Neural cell (in vitro differentiated cells): ENCODE data around the gene CLEC2D. TPM values are rescaled to one million over a fixed set of nuclear protein-coding genes. Genes with fewer than 3 reads are reported as not detected.
"Not testable (repeated sequence)": the region's sequence is repeated elsewhere in the genome, so short reads cannot be mapped to it uniquely, and the experiment has no call there.

ENCODE experiments used
- H2AFZ ChIP-seq: fragments of 200-600, 300-800 bp; sonication (generic), shearing (Covaris generic); 2 replicates; pipeline ENCODE4 v1.6.0; 2014; ENCODE audit warnings: low read depth, mild to moderate bottlenecking, antibody characterized with exemption, low read length, moderate library complexity
- H3F3A ChIP-seq: fragments of 200-600 bp; shearing (Covaris generic); 2 replicates; pipeline ENCODE4 v1.6.1; 2016; ENCODE audit warnings: mild to moderate bottlenecking, moderate library complexity, mixed read lengths, antibody characterized with exemption, low read length; ENCODE audit not compliant: insufficient read depth, poor library complexity, severe bottlenecking
- H3K27ac ChIP-seq: fragments of 200-600, 300-800 bp; sonication (generic), shearing (Covaris generic); 2 replicates; pipeline ENCODE4 v1.5.1; 2014; ENCODE audit warnings: mild to moderate bottlenecking, low read length, moderate library complexity
- H3K27me3 ChIP-seq: fragments of 300-800, 200-600 bp; sonication (generic), shearing (Covaris generic); 2 replicates; pipeline ENCODE4 v1.6.0; 2014; ENCODE audit warnings: mild to moderate bottlenecking, low read depth, low read length, moderate library complexity; ENCODE audit not compliant: insufficient read depth
- H3K36me3 ChIP-seq: fragments of 300-800, 200-600 bp; sonication (generic), shearing (Covaris generic); 2 replicates; pipeline ENCODE4 v1.5.1; 2014; ENCODE audit warnings: mild to moderate bottlenecking, antibody characterized with exemption, low read length, moderate library complexity; ENCODE audit not compliant: insufficient read depth
- H3K4me2 ChIP-seq: fragments of 300-800, 200-600 bp; sonication (generic), shearing (Covaris generic); 2 replicates; pipeline ENCODE4 v1.6.0; 2014; ENCODE audit warnings: mild to moderate bottlenecking, low read length
- H3K4me3 ChIP-seq: fragments of 300-800, 200-600 bp; sonication (generic), shearing (Covaris generic); 2 replicates; pipeline ENCODE4 v1.5.1; 2014; ENCODE audit warnings: mild to moderate bottlenecking, low read length, moderate library complexity
- H3K79me2 ChIP-seq: fragments of 200-600 bp; shearing (Covaris generic); replicated peaks from 2 replicates; pipeline ENCODE4 v1.6.0; 2014; ENCODE audit warnings: mild to moderate bottlenecking, low read length, moderate library complexity; ENCODE audit not compliant: insufficient read depth
- H3K9ac ChIP-seq: fragments of 300-800, 200-600 bp; sonication (generic), shearing (Covaris generic); 2 replicates; pipeline ENCODE4 v1.6.1; 2016; ENCODE audit warnings: mild to moderate bottlenecking, low read length, mixed read lengths
- H3K9me2 ChIP-seq: fragments of 200-600 bp; shearing (Covaris generic); 2 replicates; pipeline ENCODE4 v1.6.1; 2016; ENCODE audit warnings: mild to moderate bottlenecking, low read length, mixed read lengths; ENCODE audit not compliant: insufficient read depth
- H3K9me3 ChIP-seq: fragments of 200-600, 300-800 bp; sonication (generic), shearing (Covaris generic); 2 replicates; pipeline ENCODE4 v1.6.1; 2016; ENCODE audit warnings: mild to moderate bottlenecking, mixed run types, low read length, moderate library complexity, mixed read lengths
- H4K20me1 ChIP-seq: fragments of 200-600 bp; shearing (Covaris generic); 2 replicates; pipeline ENCODE4 v1.6.1; 2016; ENCODE audit warnings: mild to moderate bottlenecking, mixed run types; ENCODE audit not compliant: insufficient read depth
- EP300 ChIP-seq: fragments of 450-650 bp; conservative IDR thresholded peaks from 2 replicates; pipeline ENCODE4 v1.6.1; 2014; ENCODE audit warnings: antibody characterized with exemption, mild to moderate bottlenecking, moderate library complexity; ENCODE audit not compliant: poor library complexity, severe bottlenecking
- EZH2 ChIP-seq: fragments of 200-600, 300-800 bp; shearing (Covaris generic), sonication (generic); IDR thresholded peaks from 2 replicates; pipeline ENCODE4 v1.6.1; 2014; ENCODE audit warnings: antibody characterized with exemption, low read length, borderline replicate concordance, mild to moderate bottlenecking; ENCODE audit not compliant: insufficient read depth, poor library complexity, severe bottlenecking
- MXI1 ChIP-seq: fragments of 450-650 bp; conservative IDR thresholded peaks from 2 replicates; pipeline ENCODE4 v1.6.1; 2014; ENCODE audit warnings: antibody characterized with exemption, mild to moderate bottlenecking; ENCODE audit not compliant: poor library complexity, severe bottlenecking
- POLR2AphosphoS5 ChIP-seq: IDR thresholded peaks from 2 replicates; pipeline ENCODE4 v1.6.1; 2012
- RAD21 ChIP-seq: fragments of 450-650 bp; conservative IDR thresholded peaks from 2 replicates; pipeline ENCODE4 v1.6.1; 2014; ENCODE audit warnings: antibody characterized with exemption, mild to moderate bottlenecking, moderate library complexity
- SMC3 ChIP-seq: fragments of 450-650 bp; conservative IDR thresholded peaks from 2 replicates; pipeline ENCODE4 v1.6.1; 2014; ENCODE audit warnings: antibody characterized with exemption, mild to moderate bottlenecking, moderate library complexity; ENCODE audit not compliant: poor library complexity
- TAF1 ChIP-seq: IDR thresholded peaks from 2 replicates; pipeline ENCODE4 v1.6.1; 2012; ENCODE audit warnings: low read depth
- polyA plus RNA-seq: library from polyadenylated mRNA; depleted of rRNA; stranded (reverse); fragments of >200 nt; gene quantifications from 2 replicates; pipeline ENCODE4 v1.2.3, GENCODE V29; 2014
- TF ChIP-seq, protein P1 (sequence below): fragments of 450-650 bp; IDR thresholded peaks from 2 replicates; pipeline ENCODE4 v1.5.1; 2014; ENCODE audit warnings: antibody characterized with exemption, mild to moderate bottlenecking, moderate library complexity; ENCODE audit not compliant: poor library complexity, severe bottlenecking
- TF ChIP-seq, protein P2 (sequence below): IDR thresholded peaks from 2 replicates; pipeline ENCODE4 v1.6.1; 2012; ENCODE audit warnings: borderline replicate concordance

CLEC2D gene
- polyA plus RNA-seq, 1 donor from 2014 or later: 2.6 TPM

- H3K9ac ChIP-seq: no peak overlapping the region
- H3F3A ChIP-seq: no peaks in the 10 kb centered on the region
- no peak for TF ChIP-seq TAF1
- TF ChIP-seq, protein P1, sequence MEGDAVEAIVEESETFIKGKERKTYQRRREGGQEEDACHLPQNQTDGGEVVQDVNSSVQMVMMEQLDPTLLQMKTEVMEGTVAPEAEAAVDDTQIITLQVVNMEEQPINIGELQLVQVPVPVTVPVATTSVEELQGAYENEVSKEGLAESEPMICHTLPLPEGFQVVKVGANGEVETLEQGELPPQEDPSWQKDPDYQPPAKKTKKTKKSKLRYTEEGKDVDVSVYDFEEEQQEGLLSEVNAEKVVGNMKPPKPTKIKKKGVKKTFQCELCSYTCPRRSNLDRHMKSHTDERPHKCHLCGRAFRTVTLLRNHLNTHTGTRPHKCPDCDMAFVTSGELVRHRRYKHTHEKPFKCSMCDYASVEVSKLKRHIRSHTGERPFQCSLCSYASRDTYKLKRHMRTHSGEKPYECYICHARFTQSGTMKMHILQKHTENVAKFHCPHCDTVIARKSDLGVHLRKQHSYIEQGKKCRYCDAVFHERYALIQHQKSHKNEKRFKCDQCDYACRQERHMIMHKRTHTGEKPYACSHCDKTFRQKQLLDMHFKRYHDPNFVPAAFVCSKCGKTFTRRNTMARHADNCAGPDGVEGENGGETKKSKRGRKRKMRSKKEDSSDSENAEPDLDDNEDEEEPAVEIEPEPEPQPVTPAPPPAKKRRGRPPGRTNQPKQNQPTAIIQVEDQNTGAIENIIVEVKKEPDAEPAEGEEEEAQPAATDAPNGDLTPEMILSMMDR: no peak
- TF ChIP-seq EZH2: no peak
- TF ChIP-seq EP300: no peak
- no peak for TF ChIP-seq SMC3
- no peak for TF ChIP-seq RAD21
- TF ChIP-seq POLR2AphosphoS5: no peak
- no peak for TF ChIP-seq MXI1
Measured at GRCh38 chr12:9702255-9702654, 32.7 kb downstream of the CLEC2D start.

GRCh38 chr12:9704561-9704960 is 35.0 kb downstream of the CLEC2D start:
- H3F3A ChIP-seq, H3K4me2 ChIP-seq, H3K9me2 ChIP-seq, H3K27me3 ChIP-seq, H2AFZ ChIP-seq, H4K20me1 ChIP-seq, H3K27ac ChIP-seq, H3K79me2 ChIP-seq, H3K4me3 ChIP-seq, H3K9ac ChIP-seq, H3K36me3 ChIP-seq, H3K9me3 ChIP-seq: not testable (repeated sequence)

More at GRCh38 chr12:9702255-9702654, 32.7 kb downstream of the CLEC2D start:
- Histone ChIP-seq H3K4me2 (no peak overlapping the region), H3K9me2 (no peaks in the 10 kb centered on the region), H3K79me2 (no peaks in the 10 kb centered on the region), H4K20me1 (no peaks in the 10 kb centered on the region), H3K27me3 (no peaks in the 10 kb centered on the region), H3K27ac (no peak overlapping the region), H3K4me3 (no peak overlapping the region), H3K36me3 (no peaks in the 10 kb centered on the region), H3K9me3 (no peaks in the 10 kb centered on the region), H2AFZ (no peak overlapping the region)

DNA sequence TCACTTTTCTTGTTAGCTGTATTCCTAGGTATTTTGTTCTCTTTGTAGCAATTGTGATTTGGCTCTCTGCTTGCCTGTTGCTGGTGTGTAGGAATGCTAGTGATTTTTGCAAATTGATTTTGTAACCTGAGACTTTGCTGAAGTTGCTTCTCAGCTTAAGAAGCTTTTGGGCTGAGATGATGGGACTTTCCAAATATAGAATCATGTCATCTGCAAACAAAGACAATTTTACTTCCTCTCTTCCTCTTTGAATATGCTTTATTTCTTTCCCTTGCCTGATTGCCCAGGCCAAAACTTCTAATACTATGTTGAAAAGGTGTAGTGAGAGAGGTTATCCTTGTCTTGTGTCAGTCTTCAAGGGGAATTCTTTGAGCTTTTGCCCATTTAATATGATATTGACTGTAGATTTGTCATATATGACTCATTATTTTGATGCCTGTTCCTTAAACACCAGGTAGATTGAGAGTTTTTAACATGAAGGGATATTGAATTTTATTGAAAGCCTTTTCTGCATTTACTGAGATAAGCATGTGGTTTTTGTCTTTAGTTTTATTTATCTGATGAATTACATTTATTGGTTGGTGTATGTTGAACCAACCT is 36.7 kb downstream of the CLEC2D start:
- no peak overlapping the region for H3K9ac ChIP-seq
- no peak for TF ChIP-seq EZH2
- TF ChIP-seq RAD21: no peak

GRCh38 chr12:9707356-9707755 is 37.8 kb downstream of the CLEC2D start:
- Histone ChIP-seq H3K27me3 (no peaks in the 10 kb centered on the region), H2AFZ (no peak overlapping the region), H3K27ac (no peak overlapping the region), H3K9me2 (no peaks in the 10 kb centered on the region), H3K36me3 (no peaks in the 10 kb centered on the region), H3K9me3 (no peaks in the 10 kb centered on the region), H4K20me1 (no peaks in the 10 kb centered on the region), H3K4me2 (no peak overlapping the region), H3K79me2 (no peaks in the 10 kb centered on the region), H3F3A (no peaks in the 10 kb centered on the region), H3K9ac (no peak overlapping the region), H3K4me3 (no peak overlapping the region)
- TF ChIP-seq RAD21 (no peak), SMC3 (no peak), EP300 (no peak), EZH2 (no peak), TAF1 (no peak), POLR2AphosphoS5 (no peak), MXI1 (no peak)
- TF ChIP-seq, protein P2, sequence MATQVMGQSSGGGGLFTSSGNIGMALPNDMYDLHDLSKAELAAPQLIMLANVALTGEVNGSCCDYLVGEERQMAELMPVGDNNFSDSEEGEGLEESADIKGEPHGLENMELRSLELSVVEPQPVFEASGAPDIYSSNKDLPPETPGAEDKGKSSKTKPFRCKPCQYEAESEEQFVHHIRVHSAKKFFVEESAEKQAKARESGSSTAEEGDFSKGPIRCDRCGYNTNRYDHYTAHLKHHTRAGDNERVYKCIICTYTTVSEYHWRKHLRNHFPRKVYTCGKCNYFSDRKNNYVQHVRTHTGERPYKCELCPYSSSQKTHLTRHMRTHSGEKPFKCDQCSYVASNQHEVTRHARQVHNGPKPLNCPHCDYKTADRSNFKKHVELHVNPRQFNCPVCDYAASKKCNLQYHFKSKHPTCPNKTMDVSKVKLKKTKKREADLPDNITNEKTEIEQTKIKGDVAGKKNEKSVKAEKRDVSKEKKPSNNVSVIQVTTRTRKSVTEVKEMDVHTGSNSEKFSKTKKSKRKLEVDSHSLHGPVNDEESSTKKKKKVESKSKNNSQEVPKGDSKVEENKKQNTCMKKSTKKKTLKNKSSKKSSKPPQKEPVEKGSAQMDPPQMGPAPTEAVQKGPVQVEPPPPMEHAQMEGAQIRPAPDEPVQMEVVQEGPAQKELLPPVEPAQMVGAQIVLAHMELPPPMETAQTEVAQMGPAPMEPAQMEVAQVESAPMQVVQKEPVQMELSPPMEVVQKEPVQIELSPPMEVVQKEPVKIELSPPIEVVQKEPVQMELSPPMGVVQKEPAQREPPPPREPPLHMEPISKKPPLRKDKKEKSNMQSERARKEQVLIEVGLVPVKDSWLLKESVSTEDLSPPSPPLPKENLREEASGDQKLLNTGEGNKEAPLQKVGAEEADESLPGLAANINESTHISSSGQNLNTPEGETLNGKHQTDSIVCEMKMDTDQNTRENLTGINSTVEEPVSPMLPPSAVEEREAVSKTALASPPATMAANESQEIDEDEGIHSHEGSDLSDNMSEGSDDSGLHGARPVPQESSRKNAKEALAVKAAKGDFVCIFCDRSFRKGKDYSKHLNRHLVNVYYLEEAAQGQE: no peak
- TF ChIP-seq, protein P1: no peak

More for the DNA sequence above, 36.7 kb downstream of the CLEC2D start:
- H3K27ac ChIP-seq: no peak overlapping the region
- H3K4me3 ChIP-seq: no peak overlapping the region
- H4K20me1 ChIP-seq: no peaks in the 10 kb centered on the region
- no peaks in the 10 kb centered on the region for H3F3A ChIP-seq
- H3K9me3 ChIP-seq: no peaks in the 10 kb centered on the region
- H3K4me2 ChIP-seq: no peak overlapping the region
- H3K9me2 ChIP-seq: no peaks in the 10 kb centered on the region
- no peaks in the 10 kb centered on the region for H3K27me3 ChIP-seq
- H3K79me2 ChIP-seq: no peaks in the 10 kb centered on the region
- no peaks in the 10 kb centered on the region for H3K36me3 ChIP-seq
- no peak overlapping the region for H2AFZ ChIP-seq
